KOPT-K1 (cell line): ENCODE data around the gene PTPRT.

ENCODE experiments used
- H3K27ac ChIP-seq: fragments of 200-600 bp; sonication (generic); 2 replicates; pipeline ENCODE4 v1.5.1; 2016; ENCODE audit warnings: antibody characterized with exemption, mild to moderate bottlenecking, low read depth, low read length; ENCODE audit not compliant: poor library complexity, severe bottlenecking
- H3K36me3 ChIP-seq: fragments of 200-600 bp; sonication (generic); 2 replicates; pipeline ENCODE4 v1.5.1; 2017; ENCODE audit warnings: antibody characterized with exemption, mild to moderate bottlenecking, low read length, moderate library complexity; ENCODE audit not compliant: insufficient read depth
- H3K9me3 ChIP-seq: fragments of 200-600 bp; sonication (generic); 2 replicates; pipeline ENCODE4 v1.5.1; 2017; ENCODE audit warnings: antibody characterized with exemption, low read length, mild to moderate bottlenecking; ENCODE audit not compliant: insufficient read depth, poor library complexity, severe bottlenecking

PTPRT gene

DNA sequence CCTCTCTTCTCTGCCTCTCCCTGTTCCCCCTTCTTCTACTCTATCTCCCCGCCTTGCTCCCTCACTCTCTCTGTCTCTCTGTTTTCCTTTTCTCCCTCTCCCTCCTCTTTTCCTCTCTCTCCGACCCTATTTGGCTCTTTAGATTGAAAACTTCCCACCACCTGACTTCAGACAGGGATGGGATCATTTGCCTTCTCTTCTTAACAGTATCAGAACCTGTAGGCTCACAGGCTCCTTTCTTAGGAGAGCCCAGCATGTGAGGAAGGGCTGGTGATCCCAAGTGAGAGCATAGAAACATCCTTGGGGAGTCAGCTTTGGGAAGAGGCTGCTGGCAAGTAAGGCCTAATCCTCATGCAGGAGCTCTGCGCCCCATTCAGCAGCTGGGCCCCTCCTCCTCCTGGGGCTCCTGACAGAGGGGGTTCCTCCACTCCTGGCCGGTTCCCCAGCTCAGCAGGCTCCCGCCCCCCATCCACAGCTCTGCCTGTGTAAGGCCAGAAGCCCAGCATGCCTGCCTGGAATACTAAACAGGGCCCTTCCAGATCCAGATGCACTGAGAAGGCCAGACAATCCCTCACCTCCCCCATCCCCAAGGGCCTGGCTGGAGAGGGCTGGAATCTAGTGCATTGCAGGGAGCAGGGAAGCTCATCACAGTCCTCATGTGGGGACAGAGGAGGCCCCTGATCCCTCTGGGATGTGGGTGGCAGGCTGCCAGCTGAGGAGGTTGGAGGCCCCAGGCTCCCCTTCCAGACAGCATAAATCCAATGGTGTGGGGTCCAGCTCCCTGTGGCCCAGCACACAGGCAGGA, 93.4 kb downstream of the PTPRT start:
- Histone ChIP-seq H3K9me3 (no peaks in the 10 kb centered on the region), H3K27ac (no peak overlapping the region), H3K36me3 (no peaks in the 10 kb centered on the region)

DNA sequence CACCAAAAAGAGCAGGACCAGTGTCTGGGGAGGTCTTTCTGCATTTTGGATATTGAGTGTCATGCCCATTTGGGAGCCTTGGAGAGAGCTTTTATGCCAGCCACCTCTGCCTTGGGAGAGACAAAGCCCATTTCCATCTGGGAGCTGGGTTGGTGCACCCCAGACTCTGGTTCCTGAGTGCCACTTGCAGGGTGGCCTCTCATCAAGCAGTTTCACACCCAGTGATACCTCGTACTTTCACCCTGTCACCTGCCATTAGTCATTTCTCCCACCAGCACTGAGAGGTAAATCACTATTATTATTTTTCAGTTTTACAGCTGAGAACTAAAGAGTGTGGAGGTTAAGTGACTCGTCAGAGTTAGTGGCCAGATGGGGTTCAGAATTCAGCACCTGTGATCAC, 94.7 kb downstream of the PTPRT start:
- Histone ChIP-seq H3K27ac (no peak overlapping the region), H3K36me3 (no peaks in the 10 kb centered on the region), H3K9me3 (no peaks in the 10 kb centered on the region)

GRCh38 chr20:43092386-43093088, 97.2 kb downstream of the PTPRT start:
- Histone ChIP-seq H3K36me3 (no peaks in the 10 kb centered on the region), H3K27ac (no peak overlapping the region), H3K9me3 (no peaks in the 10 kb centered on the region)

GRCh38 chr20:43068482-43068881, 121.2 kb downstream of the PTPRT start:
- Histone ChIP-seq H3K9me3 (no peaks in the 10 kb centered on the region), H3K36me3 (no peaks in the 10 kb centered on the region), H3K27ac (no peak overlapping the region)

GRCh38 chr20:43066125-43066524, 123.6 kb downstream of the PTPRT start:
- no peaks in the 10 kb centered on the region for H3K9me3 ChIP-seq
- no peaks in the 10 kb centered on the region for H3K36me3 ChIP-seq
- H3K27ac ChIP-seq, result no peak overlapping the region

- H3K27ac ChIP-seq, result no peak overlapping the region
- no peaks in the 10 kb centered on the region for H3K36me3 ChIP-seq
- H3K9me3 ChIP-seq, result no peaks in the 10 kb centered on the region
Observed at GRCh38 chr20:43065299-43065698, 124.4 kb downstream of the PTPRT start.

GRCh38 chr20:43058077-43058476, 131.6 kb downstream of the PTPRT start:
- H3K27ac ChIP-seq, result no peak overlapping the region
- H3K36me3 ChIP-seq, result no peaks in the 10 kb centered on the region
- no peaks in the 10 kb centered on the region for H3K9me3 ChIP-seq

- Histone ChIP-seq H3K27ac (no peak overlapping the region), H3K9me3 (no peaks in the 10 kb centered on the region), H3K36me3 (no peaks in the 10 kb centered on the region)
Observed at GRCh38 chr20:43057317-43057716, 132.4 kb downstream of the PTPRT start.

DNA sequence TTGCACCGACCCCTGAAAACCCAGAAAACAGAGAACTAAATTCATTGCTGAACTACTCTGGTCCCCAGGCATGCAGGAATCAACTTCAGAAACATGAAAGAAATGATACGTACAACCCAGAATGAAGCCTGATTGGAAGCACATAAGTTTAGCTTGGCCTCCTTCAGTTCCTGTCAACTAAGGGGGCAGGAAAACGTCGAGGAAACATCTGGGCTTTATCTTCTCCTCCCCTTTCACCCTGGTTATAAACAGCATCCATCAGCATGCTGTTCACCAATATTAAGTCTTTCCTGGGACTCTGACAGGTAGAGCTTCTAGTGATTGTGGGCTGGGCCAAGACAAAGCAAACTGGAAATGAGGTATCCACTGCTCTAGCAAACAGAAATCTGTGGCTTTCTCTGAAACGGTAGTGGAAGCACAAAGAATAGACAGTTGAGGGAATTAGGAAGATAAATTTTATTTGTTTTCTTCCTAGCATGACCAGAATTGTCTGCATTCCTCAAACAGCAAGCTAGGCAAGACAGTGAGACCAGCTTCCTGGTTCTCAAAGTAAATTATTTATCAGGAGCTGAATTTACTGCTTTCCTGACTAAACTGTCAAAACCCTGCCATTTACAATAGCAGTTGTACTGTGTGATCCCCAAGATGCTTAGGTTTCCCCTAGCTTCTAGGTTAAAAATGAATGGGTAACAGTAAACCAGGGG, 134.4 kb downstream of the PTPRT start:
- H3K27ac ChIP-seq, result no peak overlapping the region
- no peaks in the 10 kb centered on the region for H3K9me3 ChIP-seq
- no peaks in the 10 kb centered on the region for H3K36me3 ChIP-seq

GRCh38 chr20:43052532-43052931, 137.2 kb downstream of the PTPRT start:
- H3K36me3 ChIP-seq, result no peaks in the 10 kb centered on the region
- H3K9me3 ChIP-seq, result no peaks in the 10 kb centered on the region
- no peak overlapping the region for H3K27ac ChIP-seq

- H3K36me3 ChIP-seq, result no peaks in the 10 kb centered on the region
- no peaks in the 10 kb centered on the region for H3K9me3 ChIP-seq
- H3K27ac ChIP-seq, result no peak overlapping the region
Observed at GRCh38 chr20:43046966-43047365, 142.7 kb downstream of the PTPRT start.

DNA sequence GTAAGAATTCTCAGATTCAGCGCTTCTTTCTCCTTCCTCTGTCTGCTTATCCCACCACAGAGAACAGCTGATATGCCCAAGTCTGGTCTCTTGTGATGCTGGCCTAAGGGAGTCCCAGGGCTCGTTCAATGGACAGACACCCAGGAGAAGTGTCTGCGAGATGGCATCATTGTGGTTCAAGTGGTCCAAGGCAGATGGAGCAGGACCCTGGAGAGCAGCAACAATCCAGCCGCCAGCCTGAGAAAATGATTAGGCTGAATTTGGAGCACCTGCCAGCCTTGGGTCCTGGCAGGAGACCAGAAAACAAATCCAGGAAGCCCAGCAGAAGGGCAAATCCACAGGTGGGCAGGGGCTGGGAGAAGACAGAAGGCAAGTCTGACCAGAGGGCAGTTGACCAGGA, 145.8 kb downstream of the PTPRT start:
- no peaks in the 10 kb centered on the region for H3K9me3 ChIP-seq
- H3K27ac ChIP-seq, result no peak overlapping the region
- H3K36me3 ChIP-seq, result no peaks in the 10 kb centered on the region

- Histone ChIP-seq H3K36me3 (no peaks in the 10 kb centered on the region), H3K27ac (no peak overlapping the region), H3K9me3 (no peaks in the 10 kb centered on the region)
Observed at GRCh38 chr20:43040427-43040826, 149.3 kb downstream of the PTPRT start.

- H3K27ac ChIP-seq, result no peak overlapping the region
Observed at GRCh38 chr20:43037605-43038309, 151.9 kb downstream of the PTPRT start.

More at GRCh38 chr20:43037605-43038309, 151.9 kb downstream of the PTPRT start:
- H3K36me3 ChIP-seq, result no peaks in the 10 kb centered on the region
- H3K9me3 ChIP-seq, result no peaks in the 10 kb centered on the region
